ENCODE results near the gene SUPT3H. TPM values are rescaled to one million over a fixed set of nuclear protein-coding genes. Genes with fewer than 3 reads are reported as not detected.

SUPT3H gene
- total RNA-seq, 2 donors from 2014 or later = 18.5 to 19.4 TPM

GRCh38 chr6:44935693-44936300, 441.9 kb downstream of the SUPT3H start:
- Mint-ChIP-seq H3K4me3 (peak overlapping the region; percentile 33 to 87), H3K27ac (peak overlapping the region; percentile 93), H3K36me3 (ENCODE audit: insufficient read depth in 2 of 2) (peaks cover 5 to 17% of the 10 kb centered on the region in 2 donors), H3K9me3 (peaks cover 2 to 11% of the 10 kb centered on the region in 2 donors), H3K27me3 (ENCODE audit: low read depth) (no peaks in the 10 kb centered on the region), H3K4me1 (ENCODE audit: low read depth) (peaks cover 58% of the 10 kb centered on the region)
- ATAC-seq (replicated peaks in 1 of 2) (peak; percentile 82 to 88), DNase-seq (no peak)

GRCh38 chr6:44933108-44933507, 444.6 kb downstream of the SUPT3H start:
- ATAC-seq (replicated peaks in 1 of 2) = peak in 1 of 2 donors; percentile 41
- Mint-ChIP-seq H3K4me3 (peak overlapping the region; percentile 81 to 98), H3K27me3 (ENCODE audit: low read depth) (no peaks in the 10 kb centered on the region), H3K9me3 (peaks cover 0 to 2% of the 10 kb centered on the region in 2 donors), H3K4me1 (ENCODE audit: low read depth) (peaks cover 58% of the 10 kb centered on the region), H3K36me3 (ENCODE audit: insufficient read depth in 2 of 2) (peaks cover 0 to 2% of the 10 kb centered on the region in 2 donors), H3K27ac (peak overlapping the region; percentile 96)
- no peak for DNase-seq

GRCh38 chr6:44932651-44933091, 445.1 kb downstream of the SUPT3H start:
- H3K9me3 Mint-ChIP-seq = peaks cover 0 to 2% of the 10 kb centered on the region in 2 donors
- H3K4me1 Mint-ChIP-seq (ENCODE audit: low read depth) = peaks cover 58% of the 10 kb centered on the region
- peak overlapping the region; percentile 96 for H3K27ac Mint-ChIP-seq
- H3K36me3 Mint-ChIP-seq (ENCODE audit: insufficient read depth in 2 of 2) = peaks cover 0 to 2% of the 10 kb centered on the region in 2 donors
- no peaks in the 10 kb centered on the region for H3K27me3 Mint-ChIP-seq (ENCODE audit: low read depth)
- peak; percentile 55 to 60 for ATAC-seq (replicated peaks in 1 of 2)
- H3K4me3 Mint-ChIP-seq = peak overlapping the region; percentile 81 to 98
- DNase-seq = peak; percentile 27 to 33

- H3K27ac Mint-ChIP-seq = peak overlapping the region; percentile 85
- H3K27me3 Mint-ChIP-seq (ENCODE audit: low read depth) = no peaks in the 10 kb centered on the region
- peaks cover 0 to 2% of the 10 kb centered on the region in 2 donors for H3K9me3 Mint-ChIP-seq
- DNase-seq = no peak
- peak overlapping the region in 1 of 2 donors; percentile 54 for H3K4me3 Mint-ChIP-seq
- ATAC-seq (replicated peaks in 1 of 2) = no peak
- peaks cover 0 to 2% of the 10 kb centered on the region in 2 donors for H3K36me3 Mint-ChIP-seq (ENCODE audit: insufficient read depth in 2 of 2)
- H3K4me1 Mint-ChIP-seq (ENCODE audit: low read depth) = peaks cover 54% of the 10 kb centered on the region
Observed at GRCh38 chr6:44931385-44931784, 446.3 kb downstream of the SUPT3H start.

GRCh38 chr6:44926556-44926955, 451.2 kb downstream of the SUPT3H start:
- H3K27me3 Mint-ChIP-seq (ENCODE audit: low read depth) = no peaks in the 10 kb centered on the region
- H3K4me1 Mint-ChIP-seq (ENCODE audit: low read depth) = peaks cover 46% of the 10 kb centered on the region
- no peak overlapping the region for H3K4me3 Mint-ChIP-seq
- ATAC-seq (replicated peaks in 1 of 2) = no peak
- peaks cover 0 to 2% of the 10 kb centered on the region in 2 donors for H3K36me3 Mint-ChIP-seq (ENCODE audit: insufficient read depth in 2 of 2)
- DNase-seq = no peak
- H3K9me3 Mint-ChIP-seq = peaks cover 0 to 2% of the 10 kb centered on the region in 2 donors
- H3K27ac Mint-ChIP-seq = no peak overlapping the region

- peaks cover 0 to 2% of the 10 kb centered on the region in 2 donors for H3K9me3 Mint-ChIP-seq
- no peaks in the 10 kb centered on the region for H3K27me3 Mint-ChIP-seq (ENCODE audit: low read depth)
- no peaks in the 10 kb centered on the region for H3K36me3 Mint-ChIP-seq (ENCODE audit: insufficient read depth in 2 of 2)
- DNase-seq (peak in 1 of 2 donors; percentile 22), ATAC-seq (replicated peaks in 1 of 2) (peak; percentile 86)
- H3K27ac Mint-ChIP-seq = peak overlapping the region; percentile 80
- peaks cover 45% of the 10 kb centered on the region for H3K4me1 Mint-ChIP-seq (ENCODE audit: low read depth)
- H3K4me3 Mint-ChIP-seq = peak overlapping the region; percentile 6 to 73
Observed at GRCh38 chr6:44925100-44925739, 452.5 kb downstream of the SUPT3H start.

- peak overlapping the region; percentile 50 for H3K27ac Mint-ChIP-seq
Observed at GRCh38 chr6:44923444-44923843, 454.3 kb downstream of the SUPT3H start.

GRCh38 chr6:44921798-44922197, 455.9 kb downstream of the SUPT3H start:
- no peaks in the 10 kb centered on the region for H3K9me3 Mint-ChIP-seq
- no peaks in the 10 kb centered on the region for H3K36me3 Mint-ChIP-seq (ENCODE audit: insufficient read depth in 2 of 2)
- H3K27me3 Mint-ChIP-seq (ENCODE audit: low read depth) = no peaks in the 10 kb centered on the region
- H3K4me3 Mint-ChIP-seq = peak overlapping the region in 1 of 2 donors; percentile 62
- DNase-seq (no peak), ATAC-seq (replicated peaks in 1 of 2) (no peak)
- peak overlapping the region; percentile 30 for H3K27ac Mint-ChIP-seq
- H3K4me1 Mint-ChIP-seq (ENCODE audit: low read depth) = peaks cover 45% of the 10 kb centered on the region

More at GRCh38 chr6:44923444-44923843, 454.3 kb downstream of the SUPT3H start:
- Mint-ChIP-seq H3K9me3 (peaks cover 0 to 2% of the 10 kb centered on the region in 2 donors), H3K27me3 (ENCODE audit: low read depth) (no peaks in the 10 kb centered on the region), H3K4me3 (peak overlapping the region in 1 of 2 donors; percentile 72), H3K4me1 (ENCODE audit: low read depth) (peaks cover 45% of the 10 kb centered on the region), H3K36me3 (ENCODE audit: insufficient read depth in 2 of 2) (no peaks in the 10 kb centered on the region)
- DNase-seq = no peak
- peak; percentile 59 to 64 for ATAC-seq (replicated peaks in 1 of 2)

- Mint-ChIP-seq H3K9me3 (no peaks in the 10 kb centered on the region), H3K4me3 (peak overlapping the region in 1 of 2 donors; percentile 62), H3K4me1 (ENCODE audit: low read depth) (peaks cover 45% of the 10 kb centered on the region), H3K36me3 (ENCODE audit: insufficient read depth in 2 of 2) (no peaks in the 10 kb centered on the region), H3K27ac (peak overlapping the region; percentile 30), H3K27me3 (ENCODE audit: low read depth) (no peaks in the 10 kb centered on the region)
- ATAC-seq (replicated peaks in 1 of 2) (no peak), DNase-seq (no peak)
Observed at GRCh38 chr6:44920952-44921491, 456.7 kb downstream of the SUPT3H start.

- DNase-seq (no peak), ATAC-seq (replicated peaks in 1 of 2) (no peak)
- Mint-ChIP-seq H3K4me3 (no peak overlapping the region), H3K27me3 (ENCODE audit: low read depth) (no peaks in the 10 kb centered on the region), H3K9me3 (no peaks in the 10 kb centered on the region), H3K36me3 (ENCODE audit: insufficient read depth in 2 of 2) (no peaks in the 10 kb centered on the region), H3K27ac (no peak overlapping the region), H3K4me1 (ENCODE audit: low read depth) (peaks cover 31% of the 10 kb centered on the region)
Observed at GRCh38 chr6:44918671-44919296, 458.9 kb downstream of the SUPT3H start.

- ATAC-seq (replicated peaks in 1 of 2) (no peak), DNase-seq (no peak)
- Mint-ChIP-seq H3K4me3 (no peak overlapping the region), H3K27ac (no peak overlapping the region), H3K4me1 (ENCODE audit: low read depth) (peaks cover 19% of the 10 kb centered on the region), H3K27me3 (ENCODE audit: low read depth) (no peaks in the 10 kb centered on the region), H3K9me3 (no peaks in the 10 kb centered on the region), H3K36me3 (ENCODE audit: insufficient read depth in 2 of 2) (no peaks in the 10 kb centered on the region)
Observed at GRCh38 chr6:44917430-44917829, 460.3 kb downstream of the SUPT3H start.

- DNase-seq (no peak), ATAC-seq (replicated peaks in 1 of 2) (no peak)
- no peak overlapping the region for H3K4me3 Mint-ChIP-seq
- H3K27me3 Mint-ChIP-seq (ENCODE audit: low read depth) = no peaks in the 10 kb centered on the region
- no peaks in the 10 kb centered on the region for H3K4me1 Mint-ChIP-seq (ENCODE audit: low read depth)
- no peak overlapping the region for H3K27ac Mint-ChIP-seq
- H3K36me3 Mint-ChIP-seq (ENCODE audit: insufficient read depth in 2 of 2) = peaks cover 0 to 2% of the 10 kb centered on the region in 2 donors
- H3K9me3 Mint-ChIP-seq = no peaks in the 10 kb centered on the region
Observed at GRCh38 chr6:44915111-44915510, 462.6 kb downstream of the SUPT3H start.

- Mint-ChIP-seq H3K9me3 (no peaks in the 10 kb centered on the region), H3K4me3 (no peak overlapping the region), H3K27ac (no peak overlapping the region), H3K4me1 (ENCODE audit: low read depth) (no peaks in the 10 kb centered on the region), H3K27me3 (ENCODE audit: low read depth) (no peaks in the 10 kb centered on the region), H3K36me3 (ENCODE audit: insufficient read depth in 2 of 2) (peaks cover 0 to 2% of the 10 kb centered on the region in 2 donors)
- no peak for ATAC-seq (replicated peaks in 1 of 2)
- no peak for DNase-seq
Observed at GRCh38 chr6:44914141-44914540, 463.6 kb downstream of the SUPT3H start.
